H1 (cell line): ENCODE data around the gene TNFRSF14. TPM values are rescaled to one million over a fixed set of nuclear protein-coding genes. Genes with fewer than 3 reads are reported as not detected.
A peak's percentile ranks its signal among the peaks of the same experiment; 100 is the strongest.

Experiments used
- CTCF ChIA-PET: fragments of 300-600 bp; sonication (Branson Sonifier 250); formaldehyde crosslinking; loops from one replicate; lab custom pipeline; 2021; ENCODE audit not compliant: partially characterized antibody; lab: Charles Lee
- POLR2A ChIA-PET: fragments of 300-600 bp; sonication (Branson Sonifier 250); formaldehyde crosslinking; loops from one replicate; lab custom pipeline; 2021; ENCODE audit warnings: inconsistent platforms; ENCODE audit not compliant: partially characterized antibody; lab: Charles Lee
- DNase-seq, 2 experiments: peaks; one replicate each; pipeline versions ENCODE4 v3.0.0 to v3.0.0-alpha.2; 2010 to 2022; ENCODE audit warnings: low spot score in 2 of 2, low read depth in 1 of 2, mixed read lengths in 1 of 2
- FAIRE-seq: peaks from 2 replicates; lab custom pipeline; 2011; peaks lifted over from hg19 to GRCh38; lab: Jason Lieb, UNC
- H2AFZ ChIP-seq: 2 replicates; pipeline ENCODE4 v1.8.1; 2012; ENCODE audit warnings: low read length, inconsistent platforms
- H2AK5ac ChIP-seq: 2 replicates; pipeline ENCODE4 v1.6.1; 2013; ENCODE audit warnings: low read depth, low read length
- H2BK120ac ChIP-seq: replicated peaks from 2 replicates; pipeline ENCODE3; 2013; ENCODE audit warnings: low read depth, low read length, inconsistent platforms
- H2BK12ac ChIP-seq: 2 replicates; pipeline ENCODE4 v1.6.1; 2013; ENCODE audit warnings: low read depth, low read length
- H2BK15ac ChIP-seq: 2 replicates; pipeline ENCODE4 v1.6.1; 2013; ENCODE audit warnings: low read length
- H2BK20ac ChIP-seq: 2 replicates; pipeline ENCODE4 v1.6.1; 2013; ENCODE audit warnings: low read length
- H2BK5ac ChIP-seq: 2 replicates; pipeline ENCODE4 v1.6.1; 2013; ENCODE audit warnings: low read depth, low read length
- H3K14ac ChIP-seq: 2 replicates; pipeline ENCODE4 v1.6.1; 2013; ENCODE audit warnings: inconsistent platforms; ENCODE audit not compliant: insufficient read length
- H3K18ac ChIP-seq: 2 replicates; pipeline ENCODE4 v1.6.1; 2013; ENCODE audit warnings: low read length; ENCODE audit errors: extremely low read depth
- H3K23ac ChIP-seq: 2 replicates; pipeline ENCODE4 v1.6.1; 2013; ENCODE audit warnings: inconsistent platforms; ENCODE audit not compliant: insufficient read length
- H3K23me2 ChIP-seq: 2 replicates; pipeline ENCODE4 v1.6.1; 2013; ENCODE audit warnings: low read depth, low read length
- H3K27ac ChIP-seq: 2 replicates; pipeline ENCODE4 v1.6.1; 2011; ENCODE audit warnings: low read depth, low read length, inconsistent platforms
- H3K27me3 ChIP-seq, 4 experiments: replicated peaks in 1 of 4; 1 replicate in 1 of 4; 2 replicates in 3 of 4; pipeline versions ENCODE4 v1.6.1 to v1.8.1; 2011 to 2013; ENCODE audit warnings: low read length in 3 of 4, mild to moderate bottlenecking in 3 of 4, inconsistent platforms in 2 of 4, mixed read lengths in 2 of 4, moderate library complexity in 1 of 4; ENCODE audit not compliant: control insufficient read depth in 3 of 4, insufficient read depth in 3 of 4; ENCODE audit errors: extremely low read depth in 1 of 4
- H3K36me3 ChIP-seq, 4 experiments: 2 replicates each; pipeline versions ENCODE4 v1.6.1 to v1.8.1; 2011 to 2013; ENCODE audit warnings: mild to moderate bottlenecking in 4 of 4, low read length in 3 of 4, moderate library complexity in 2 of 4, control low read depth in 1 of 4, inconsistent platforms in 1 of 4; ENCODE audit not compliant: insufficient read depth in 4 of 4, control insufficient read depth in 2 of 4
- H3K4ac ChIP-seq: replicated peaks from 2 replicates; pipeline ENCODE3; 2013; ENCODE audit warnings: low read length, low read depth, mixed read lengths, inconsistent platforms; ENCODE audit not compliant: insufficient read length
- H3K4me1 ChIP-seq, 4 experiments: replicated peaks in 1 of 4; 1 replicate in 1 of 4; 2 replicates in 3 of 4; pipeline versions ENCODE4 v1.6.1 to v1.8.1; 2011 to 2013; ENCODE audit warnings: low read length in 3 of 4, inconsistent platforms in 2 of 4, mixed read lengths in 1 of 4; ENCODE audit not compliant: insufficient read depth in 4 of 4, control insufficient read depth in 3 of 4
- H3K4me2 ChIP-seq, 2 experiments: 2 replicates each; pipeline versions ENCODE4 v1.6.1 to v1.8.1; 2011 to 2013; ENCODE audit warnings: low read depth in 2 of 2, low read length in 2 of 2, control low read depth in 1 of 2, inconsistent platforms in 1 of 2, mild to moderate bottlenecking in 1 of 2; ENCODE audit not compliant: insufficient read depth in 1 of 2
- H3K4me3 ChIP-seq, 4 experiments: fragments of 200-600, 300-600 bp in 1 of 4; sonication (generic), shearing (Covaris generic), sonication (Bioruptor Twin) in 1 of 4; 2 replicates each; pipeline versions ENCODE4 v1.5.1 to v1.8.1; 2011 to 2016; ENCODE audit warnings: low read length in 4 of 4, low read depth in 3 of 4, control low read depth in 2 of 4, inconsistent platforms in 2 of 4, mild to moderate bottlenecking in 2 of 4, mixed read lengths in 1 of 4, moderate library complexity in 1 of 4; ENCODE audit not compliant: insufficient read depth in 2 of 4; ENCODE audit errors: extremely low read depth in 1 of 4
- H3K56ac ChIP-seq: replicated peaks from 2 replicates; pipeline ENCODE3; 2013; ENCODE audit warnings: low read depth, mild to moderate bottlenecking, mixed read lengths, low read length, inconsistent platforms; ENCODE audit not compliant: insufficient read length
- H3K79me1 ChIP-seq: 2 replicates; pipeline ENCODE4 v1.6.1; 2013; ENCODE audit warnings: low read depth, low read length, control low read depth
- H3K79me2 ChIP-seq, 2 experiments: 2 replicates each; pipeline versions ENCODE4 v1.6.1 to v1.8.1; 2012 to 2013; ENCODE audit warnings: low read length in 2 of 2, mild to moderate bottlenecking in 2 of 2, inconsistent platforms in 1 of 2; ENCODE audit not compliant: insufficient read depth in 2 of 2, control insufficient read depth in 1 of 2
- H3K9ac ChIP-seq, 4 experiments: replicated peaks in 1 of 4; 1 replicate in 1 of 4; 2 replicates in 3 of 4; pipeline versions ENCODE4 v1.6.1 to v1.8.1; 2011 to 2013; ENCODE audit warnings: low read depth in 3 of 4, low read length in 3 of 4, control low read depth in 2 of 4, mild to moderate bottlenecking in 2 of 4, moderate library complexity in 2 of 4, inconsistent platforms in 1 of 4; ENCODE audit errors: extremely low read depth in 1 of 4
- H3K9me3 ChIP-seq, 2 experiments: 2 replicates each; pipeline versions ENCODE4 v1.6.1 to v1.8.1; 2012 to 2013; ENCODE audit warnings: mild to moderate bottlenecking in 2 of 2, moderate library complexity in 2 of 2, control low read depth in 1 of 2, inconsistent platforms in 1 of 2, low read depth in 1 of 2, low read length in 1 of 2, mixed read lengths in 1 of 2; ENCODE audit not compliant: insufficient read depth in 2 of 2
- H4K20me1 ChIP-seq, 2 experiments: replicated peaks in 1 of 2; 2 replicates each; pipeline versions ENCODE3 to v1.8.1; 2011 to 2013; ENCODE audit warnings: inconsistent platforms in 2 of 2, low read length in 2 of 2, mild to moderate bottlenecking in 1 of 2; ENCODE audit not compliant: insufficient read depth in 2 of 2, control insufficient read depth in 1 of 2
- H4K5ac ChIP-seq: 2 replicates; pipeline ENCODE4 v1.6.1; 2013; ENCODE audit warnings: low read length, low read depth, mixed read lengths, inconsistent platforms; ENCODE audit not compliant: insufficient read length
- H4K8ac ChIP-seq: 2 replicates; pipeline ENCODE4 v1.8.0; 2013; ENCODE audit warnings: mild to moderate bottlenecking, moderate library complexity, low read length, inconsistent platforms; ENCODE audit not compliant: insufficient read depth; ENCODE audit errors: extremely low read depth
- H4K91ac ChIP-seq: replicated peaks from 2 replicates; pipeline ENCODE3; 2013; ENCODE audit warnings: low read length, mixed read lengths, inconsistent platforms; ENCODE audit not compliant: insufficient read length
- EZH2 ChIP-seq: fragments of 200-600 bp; sonication (generic); IDR thresholded peaks from 2 replicates; pipeline ENCODE4 v1.7.1; 2012; ENCODE audit warnings: low read depth, mild to moderate bottlenecking, moderate library complexity, low read length, inconsistent platforms; ENCODE audit not compliant: severe bottlenecking
- GTF2F1 ChIP-seq: IDR thresholded peaks from 2 replicates; pipeline ENCODE4 v1.6.1; 2012; ENCODE audit warnings: low read depth, low read length, improper control_type of control experiment, borderline replicate concordance
- KDM5A ChIP-seq: fragments of 200-600 bp; IDR thresholded peaks from 2 replicates; pipeline ENCODE4 v1.7.1; 2012; ENCODE audit warnings: mild to moderate bottlenecking, low read length, inconsistent platforms, mixed read lengths
- NRF1 ChIP-seq: IDR thresholded peaks from 2 replicates; pipeline ENCODE4 v1.6.1; 2011; ENCODE audit warnings: mild to moderate bottlenecking, low read depth, low read length, improper control_type of control experiment
- SAP30 ChIP-seq: fragments of 300-600 bp; sonication (generic); IDR thresholded peaks from 2 replicates; pipeline ENCODE4 v1.7.1; 2012; ENCODE audit warnings: low read length, moderate library complexity, mild to moderate bottlenecking, inconsistent platforms; ENCODE audit not compliant: insufficient read depth, insufficient replicate concordance
- SIN3A ChIP-seq, 2 experiments: IDR thresholded peaks in 1 of 2; conservative IDR thresholded peaks in 1 of 2; 2 replicates each; pipeline ENCODE4 v1.6.1; 2011 to 2012; ENCODE audit warnings: low read length in 2 of 2, improper control_type of control experiment in 1 of 2, low read depth in 1 of 2, mild to moderate bottlenecking in 1 of 2
- ZNF274 ChIP-seq: IDR thresholded peaks from 2 replicates; pipeline ENCODE4 v1.7.0; 2012; ENCODE audit warnings: low read length, borderline replicate concordance; ENCODE audit errors: extremely low read depth
- WGBS, 2 experiments: shearing (Covaris generic) in 1 of 2; methylation state at CpG; one replicate each; pipeline versions ENCODE4 v1.1.6 to v1.1.7; 2013 to 2015; ENCODE audit warnings: low lambda C conversion rate in 2 of 2, mixed read lengths in 2 of 2, inconsistent platforms in 1 of 2, low coverage in 1 of 2, missing lambda C conversion rate in 1 of 2; ENCODE audit not compliant: insufficient replicate concordance in 2 of 2, insufficient coverage in 1 of 2, insufficient read length in 1 of 2; ENCODE audit errors: extremely low coverage in 1 of 2, missing lambda C conversion rate in 1 of 2; 5-methylcytosine and 5-hydroxymethylcytosine counted together
- polyA plus RNA-seq, 7 experiments: library from polyadenylated mRNA; depleted of rRNA in 3 of 7; stranded (reverse) in 5 of 7; unstranded in 2 of 7; fragments of >200 nt in 5 of 7; fragments of 200-250 nt in 2 of 7; gene quantifications; 1 replicate in 5 of 7; 2 replicates in 1 of 7; 4 replicates in 1 of 7; pipeline versions ENCODE4 v1.2.1 to v1.2.3, GENCODE V29; 2011 to 2013; ENCODE audit warnings: missing spikeins in 2 of 7, mixed read lengths in 2 of 7
- total RNA-seq: library from RNA; stranded (reverse); fragmentation: NEBNext Ultra II Directional; extraction: Animal tissue kit (Norgen Biotek cat#: 25700); gene quantifications from 2 replicates; pipeline ENCODE4 v1.2.1, GENCODE V29; 2021
- TF ChIP-seq, protein P1 (sequence below): IDR thresholded peaks from 2 replicates; pipeline ENCODE4 v1.6.1; 2012; ENCODE audit warnings: inconsistent platforms
- TF ChIP-seq, protein P2 (sequence below): IDR thresholded peaks from 2 replicates; pipeline ENCODE4 v1.6.1; 2011; ENCODE audit warnings: low read length, improper control_type of control experiment

Gene TNFRSF14
- total and polyA plus RNA-seq, 2 of the 8 experiments (the other 6 are each of a cell fraction or from before 2014, with no cell fraction given), result 0.36 to 0.50 TPM

- ChIA-PET CTCF (interaction anchor here (0.7 to 4.9 kb wide), 5 partner anchors 11 to 112 kb away, joined by 3 to 27 read pairs (median 3); no protein-coding TSS in a partner anchor), POLR2A (interaction anchor here (0.6 to 3.2 kb wide), 11 partner anchors 8 to 542 kb away, joined by 3 to 13 read pairs (median 4); partner anchors contain the start of gene PRDM16)
- Histone ChIP-seq H3K27me3 (peaks cover 30 to 53% (median 50%) of the 10 kb centered on the region in 4 experiments), H2AFZ (no peak overlapping the region), H4K91ac (no peak overlapping the region), H3K4me1 (peaks cover 0 to 40% (median 21%) of the 10 kb centered on the region in 4 experiments; a peak in 6 of 7 replicates), H3K79me2 (peaks cover 14 to 40% of the 10 kb centered on the region in 2 experiments), H4K20me1 (peaks cover 31 to 46% of the 10 kb centered on the region in 2 experiments), H2BK12ac (peak overlapping the region; percentile 39; the same call in 1 of the 2 replicates), H2AK5ac (0 out of 2 replicates have a peak overlapping the region, but pooled peaks have one; percentile 24), H4K5ac (no peak overlapping the region), H3K36me3 (no peaks in the 10 kb centered on the region), H2BK15ac (no peak overlapping the region), H3K56ac (no peak overlapping the region), H3K27ac (no peak overlapping the region), H3K14ac (no peak overlapping the region), H3K9ac (no peak overlapping the region; a peak in 2 of 7 replicates), H3K4me3 (peak overlapping the region; percentile 25 to 91 (median 42); a peak in 7 of 8 replicates), H2BK20ac (no peak overlapping the region), H3K4ac (no peak overlapping the region), H3K18ac (0 out of 2 replicates have a peak overlapping the region, but pooled peaks have one; percentile 62), H2BK120ac (no peak overlapping the region), H3K4me2 (peak overlapping the region; percentile 73 to 78), H2BK5ac (no peak overlapping the region), H3K9me3 (no peaks in the 10 kb centered on the region), H3K23me2 (peaks cover 7% of the 10 kb centered on the region; the same call in 1 of the 2 replicates), H3K23ac (no peak overlapping the region), H3K79me1 (peaks cover 26% of the 10 kb centered on the region), H4K8ac (no peak overlapping the region)
- FAIRE-seq, result no peak
- WGBS, 2 experiments, result 30% methylated on average over 17 of the region's 20 CpGs; no CpG with 5 or more reads in 1 of the 2 experiments
- DNase-seq, result no peak
- TF ChIP-seq SIN3A (conservative IDR thresholded peaks at IDR 0.05 in 1 of 2, IDR thresholded peaks at IDR 0.05 in 1 of 2; ENCODE audit: low read depth in 1 of 2, low read length in 2 of 2) (peak; percentile 64 to 74; a peak in 3 of 4 replicates), ZNF274 (no peak), SAP30 (peak; percentile 52), KDM5A (no peak), EZH2 (peak; percentile 23), GTF2F1 (no peak), NRF1 (no peak)
- TF ChIP-seq, protein P1, sequence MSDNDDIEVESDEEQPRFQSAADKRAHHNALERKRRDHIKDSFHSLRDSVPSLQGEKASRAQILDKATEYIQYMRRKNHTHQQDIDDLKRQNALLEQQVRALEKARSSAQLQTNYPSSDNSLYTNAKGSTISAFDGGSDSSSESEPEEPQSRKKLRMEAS, result peak; percentile 71
- TF ChIP-seq, protein P2, sequence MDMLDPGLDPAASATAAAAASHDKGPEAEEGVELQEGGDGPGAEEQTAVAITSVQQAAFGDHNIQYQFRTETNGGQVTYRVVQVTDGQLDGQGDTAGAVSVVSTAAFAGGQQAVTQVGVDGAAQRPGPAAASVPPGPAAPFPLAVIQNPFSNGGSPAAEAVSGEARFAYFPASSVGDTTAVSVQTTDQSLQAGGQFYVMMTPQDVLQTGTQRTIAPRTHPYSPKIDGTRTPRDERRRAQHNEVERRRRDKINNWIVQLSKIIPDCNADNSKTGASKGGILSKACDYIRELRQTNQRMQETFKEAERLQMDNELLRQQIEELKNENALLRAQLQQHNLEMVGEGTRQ, result peak; percentile 51; the same call in 1 of the 2 replicates
These were observed 29.2 kb upstream of the TNFRSF14 start for GRCh38 chr1:2526824-2527555.
